Measurements from ENCODE around the gene ZBTB38.

GRCh38 chr3:141411251-141411771 is 43.0 kb downstream of the ZBTB38 start:
- no peak for TF ChIP-seq EZH2phosphoT487 (IDR thresholded peaks at IDR 0.05; ENCODE audit: insufficient read depth, low read depth)
- TF ChIP-seq EZH2 (IDR thresholded peaks at IDR 0.05; ENCODE audit: insufficient read depth, poor library complexity, severe bottlenecking): no peak

All from GM23248 (cell line).